Neural progenitor cell (in vitro differentiated cells): ENCODE measurements around the gene SOD3.

Source experiments
- EZH2 ChIP-seq: fragments of 200-600 bp; sonication (generic); IDR thresholded peaks from 2 replicates; pipeline ENCODE4 v1.6.1; 2017; ENCODE audit warnings: antibody characterized with exemption, mild to moderate bottlenecking, moderate library complexity
- EZH2phosphoT487 ChIP-seq: fragments of 200-600 bp; sonication (generic); IDR thresholded peaks from 2 replicates; pipeline ENCODE4 v1.6.1; 2017; ENCODE audit warnings: antibody characterized with exemption
- TF ChIP-seq, protein P1 (sequence below): fragments of 200-600 bp; sonication (generic); IDR thresholded peaks from 2 replicates; pipeline ENCODE4 v1.5.1; 2017; ENCODE audit warnings: antibody characterized with exemption, mild to moderate bottlenecking

DNA sequence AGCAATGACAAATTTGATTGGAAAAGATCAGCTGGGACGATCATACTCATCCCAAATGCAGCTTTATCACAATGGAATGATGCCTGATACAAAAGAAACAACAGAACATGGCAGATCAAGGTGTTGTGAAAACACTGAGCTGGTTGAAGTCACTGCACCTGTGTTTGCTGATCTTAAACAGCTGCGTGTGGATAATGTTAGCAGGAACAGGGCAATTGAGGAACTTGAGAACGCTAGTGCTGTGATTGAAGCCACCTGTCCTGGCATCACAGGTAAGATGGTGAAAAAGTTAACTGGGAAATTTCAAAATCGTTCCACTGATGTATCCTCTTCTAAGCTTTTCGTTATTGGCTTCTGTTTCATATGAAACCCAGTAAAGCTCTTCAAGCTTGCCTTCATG lies 27.4 kb upstream of the SOD3 start:
- TF ChIP-seq, protein P1, sequence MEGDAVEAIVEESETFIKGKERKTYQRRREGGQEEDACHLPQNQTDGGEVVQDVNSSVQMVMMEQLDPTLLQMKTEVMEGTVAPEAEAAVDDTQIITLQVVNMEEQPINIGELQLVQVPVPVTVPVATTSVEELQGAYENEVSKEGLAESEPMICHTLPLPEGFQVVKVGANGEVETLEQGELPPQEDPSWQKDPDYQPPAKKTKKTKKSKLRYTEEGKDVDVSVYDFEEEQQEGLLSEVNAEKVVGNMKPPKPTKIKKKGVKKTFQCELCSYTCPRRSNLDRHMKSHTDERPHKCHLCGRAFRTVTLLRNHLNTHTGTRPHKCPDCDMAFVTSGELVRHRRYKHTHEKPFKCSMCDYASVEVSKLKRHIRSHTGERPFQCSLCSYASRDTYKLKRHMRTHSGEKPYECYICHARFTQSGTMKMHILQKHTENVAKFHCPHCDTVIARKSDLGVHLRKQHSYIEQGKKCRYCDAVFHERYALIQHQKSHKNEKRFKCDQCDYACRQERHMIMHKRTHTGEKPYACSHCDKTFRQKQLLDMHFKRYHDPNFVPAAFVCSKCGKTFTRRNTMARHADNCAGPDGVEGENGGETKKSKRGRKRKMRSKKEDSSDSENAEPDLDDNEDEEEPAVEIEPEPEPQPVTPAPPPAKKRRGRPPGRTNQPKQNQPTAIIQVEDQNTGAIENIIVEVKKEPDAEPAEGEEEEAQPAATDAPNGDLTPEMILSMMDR: no peak
- TF ChIP-seq EZH2 (no peak), EZH2phosphoT487 (no peak)
